Transverse colon (tissue), 4 donors: Measurements from ENCODE around the gene EFCAB14.
"Not testable (repeated sequence)": the region's sequence is repeated elsewhere in the genome, so short reads cannot be mapped to it uniquely, and the experiment has no call there.

Source experiments
- EP300 ChIP-seq: sonication (generic); formaldehyde crosslinking; IDR thresholded peaks from one replicate; pipeline ENCODE4 v1.6.1; 2017; ENCODE audit warnings: antibody characterized with exemption, low read depth
- POLR2A ChIP-seq: fragments of 450-650 bp; IDR thresholded peaks from one replicate; pipeline ENCODE4 v1.6.1; 2016; ENCODE audit warnings: antibody characterized with exemption, mild to moderate bottlenecking, moderate library complexity
- POLR2AphosphoS5 ChIP-seq, 3 donors: sonication (generic); formaldehyde crosslinking; IDR thresholded peaks; one replicate each; pipeline ENCODE4 v1.6.1; 2016; ENCODE audit warnings: antibody characterized with exemption in 3 of 3
- TF ChIP-seq, protein P1 (sequence below), 5 experiments: fragments of 200-600 bp in 3 of 5; fragments of 450-650 bp in 2 of 5; sonication (generic) in 3 of 5; IDR thresholded peaks; 1 replicate in 2 of 5; 2 replicates in 3 of 5; pipeline ENCODE4 v1.5.1; 2016 to 2017; ENCODE audit warnings: antibody characterized with exemption in 5 of 5, inconsistent platforms in 3 of 5, mild to moderate bottlenecking in 2 of 5, moderate library complexity in 1 of 5

DNA sequence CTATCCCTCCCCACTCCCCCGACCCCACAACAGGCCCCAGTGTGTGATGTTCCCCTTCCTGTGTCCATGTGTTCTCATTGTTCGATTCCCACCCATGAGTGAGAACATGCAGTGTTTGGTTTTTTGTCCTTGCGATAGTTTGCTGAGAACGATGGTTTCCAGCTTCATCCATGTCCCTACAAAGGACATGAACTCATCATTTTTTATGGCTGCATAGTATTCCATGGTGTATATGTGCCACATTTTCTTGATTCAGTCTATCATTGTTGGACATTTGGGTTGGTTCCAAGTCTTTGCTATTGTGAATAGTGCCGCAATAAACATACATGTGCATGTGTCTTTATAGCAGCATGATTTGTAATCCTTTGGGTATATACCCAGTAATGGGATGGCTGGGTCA is 56.0 kb downstream of the EFCAB14 start:
- TF ChIP-seq, protein P1, sequence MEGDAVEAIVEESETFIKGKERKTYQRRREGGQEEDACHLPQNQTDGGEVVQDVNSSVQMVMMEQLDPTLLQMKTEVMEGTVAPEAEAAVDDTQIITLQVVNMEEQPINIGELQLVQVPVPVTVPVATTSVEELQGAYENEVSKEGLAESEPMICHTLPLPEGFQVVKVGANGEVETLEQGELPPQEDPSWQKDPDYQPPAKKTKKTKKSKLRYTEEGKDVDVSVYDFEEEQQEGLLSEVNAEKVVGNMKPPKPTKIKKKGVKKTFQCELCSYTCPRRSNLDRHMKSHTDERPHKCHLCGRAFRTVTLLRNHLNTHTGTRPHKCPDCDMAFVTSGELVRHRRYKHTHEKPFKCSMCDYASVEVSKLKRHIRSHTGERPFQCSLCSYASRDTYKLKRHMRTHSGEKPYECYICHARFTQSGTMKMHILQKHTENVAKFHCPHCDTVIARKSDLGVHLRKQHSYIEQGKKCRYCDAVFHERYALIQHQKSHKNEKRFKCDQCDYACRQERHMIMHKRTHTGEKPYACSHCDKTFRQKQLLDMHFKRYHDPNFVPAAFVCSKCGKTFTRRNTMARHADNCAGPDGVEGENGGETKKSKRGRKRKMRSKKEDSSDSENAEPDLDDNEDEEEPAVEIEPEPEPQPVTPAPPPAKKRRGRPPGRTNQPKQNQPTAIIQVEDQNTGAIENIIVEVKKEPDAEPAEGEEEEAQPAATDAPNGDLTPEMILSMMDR (IDR thresholded peaks at IDR 0.05): not testable (repeated sequence)
- TF ChIP-seq POLR2A; EP300; POLR2AphosphoS5 (IDR thresholded peaks at IDR 0.05): not testable (repeated sequence)
